Measurements from ENCODE around the gene DPYSL3.

DNA sequence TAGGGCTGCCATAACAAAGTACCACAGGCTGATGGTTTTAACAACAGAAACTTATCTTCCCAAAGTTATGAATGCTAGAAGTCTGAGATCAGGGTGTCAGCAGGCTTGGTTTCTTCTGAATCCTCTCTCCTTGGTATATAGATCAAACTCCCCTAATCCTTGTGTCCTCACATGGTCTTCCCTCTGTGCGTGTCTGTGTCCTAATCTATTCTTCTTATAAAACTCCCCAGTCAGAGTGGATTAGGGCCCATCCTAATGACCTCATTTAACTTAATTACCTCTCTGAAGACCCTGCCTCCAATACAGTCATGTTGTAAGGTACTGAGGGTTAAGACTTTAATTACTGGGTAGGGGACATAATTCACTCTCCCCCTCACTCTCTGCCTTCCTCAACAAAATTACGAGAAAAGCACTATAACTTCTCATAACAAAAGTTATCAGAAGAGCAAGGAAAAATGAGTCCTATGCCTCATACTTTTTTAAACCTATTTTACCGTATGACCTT lies 68.6 kb downstream of the DPYSL3 start:
- TF ChIP-seq, protein P1, sequence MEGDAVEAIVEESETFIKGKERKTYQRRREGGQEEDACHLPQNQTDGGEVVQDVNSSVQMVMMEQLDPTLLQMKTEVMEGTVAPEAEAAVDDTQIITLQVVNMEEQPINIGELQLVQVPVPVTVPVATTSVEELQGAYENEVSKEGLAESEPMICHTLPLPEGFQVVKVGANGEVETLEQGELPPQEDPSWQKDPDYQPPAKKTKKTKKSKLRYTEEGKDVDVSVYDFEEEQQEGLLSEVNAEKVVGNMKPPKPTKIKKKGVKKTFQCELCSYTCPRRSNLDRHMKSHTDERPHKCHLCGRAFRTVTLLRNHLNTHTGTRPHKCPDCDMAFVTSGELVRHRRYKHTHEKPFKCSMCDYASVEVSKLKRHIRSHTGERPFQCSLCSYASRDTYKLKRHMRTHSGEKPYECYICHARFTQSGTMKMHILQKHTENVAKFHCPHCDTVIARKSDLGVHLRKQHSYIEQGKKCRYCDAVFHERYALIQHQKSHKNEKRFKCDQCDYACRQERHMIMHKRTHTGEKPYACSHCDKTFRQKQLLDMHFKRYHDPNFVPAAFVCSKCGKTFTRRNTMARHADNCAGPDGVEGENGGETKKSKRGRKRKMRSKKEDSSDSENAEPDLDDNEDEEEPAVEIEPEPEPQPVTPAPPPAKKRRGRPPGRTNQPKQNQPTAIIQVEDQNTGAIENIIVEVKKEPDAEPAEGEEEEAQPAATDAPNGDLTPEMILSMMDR (IDR thresholded peaks at IDR 0.05; ENCODE audit: insufficient read depth, low read length, poor library complexity, severe bottlenecking) = no peak
- TF ChIP-seq EZH2phosphoT487 (conservative IDR thresholded peaks at IDR 0.05; ENCODE audit: low read length) = no peak

Data from SU-DHL-6 (cell line).